H1 (cell line): Measurements from ENCODE around the gene ACSF3. TPM values are rescaled to one million over a fixed set of nuclear protein-coding genes. Genes with fewer than 3 reads are reported as not detected.

Experiments
- BRCA1 ChIP-seq: IDR thresholded peaks from 2 replicates; pipeline ENCODE4 v1.6.1; 2012; ENCODE audit warnings: low read depth, low read length, improper control_type of control experiment
- CBX5 ChIP-seq: fragments of 300-800, 300-1000 bp; sonication (generic); IDR thresholded peaks from 2 replicates; pipeline ENCODE4 v1.7.1; 2016; ENCODE audit warnings: antibody characterized with exemption, low read length, low read depth
- CEBPB ChIP-seq: IDR thresholded peaks from 2 replicates; pipeline ENCODE4 v1.6.1; 2012; ENCODE audit warnings: low read depth, low read length
- CHD7 ChIP-seq: fragments of 300-600 bp; sonication (generic); IDR thresholded peaks from 2 replicates; pipeline ENCODE4 v1.7.1; 2012; ENCODE audit warnings: low read length, moderate library complexity, mild to moderate bottlenecking, inconsistent platforms; ENCODE audit not compliant: insufficient replicate concordance
- EGR1 ChIP-seq: IDR thresholded peaks from 2 replicates; pipeline ENCODE4 v1.6.1; 2011; ENCODE audit warnings: low read depth, low read length, borderline replicate concordance
- FOSL1 ChIP-seq: IDR thresholded peaks from 2 replicates; pipeline ENCODE4 v1.6.1; 2011; ENCODE audit warnings: mild to moderate bottlenecking, low read depth, low read length, moderate library complexity; ENCODE audit not compliant: insufficient read depth
- KDM4A ChIP-seq: IDR thresholded peaks from one replicate; pipeline ENCODE4 v1.7.1; 2012; ENCODE audit warnings: low read depth, mild to moderate bottlenecking, moderate library complexity, low read length, inconsistent platforms; ENCODE audit not compliant: severe bottlenecking
- MAFK ChIP-seq: IDR thresholded peaks from 2 replicates; pipeline ENCODE4 v1.6.1; 2012; ENCODE audit warnings: low read depth, mild to moderate bottlenecking, improper control_type of control experiment, low read length
- MAX ChIP-seq: IDR thresholded peaks from 2 replicates; pipeline ENCODE4 v1.6.1; 2012; ENCODE audit warnings: inconsistent platforms
- POLR2AphosphoS5 ChIP-seq: IDR thresholded peaks from 2 replicates; pipeline ENCODE4 v1.6.1; 2011; ENCODE audit warnings: low read depth, low read length
- polyA plus RNA-seq, 7 experiments: library from polyadenylated mRNA; depleted of rRNA in 3 of 7; stranded (reverse) in 5 of 7; unstranded in 2 of 7; fragments of >200 nt in 5 of 7; fragments of 200-250 nt in 2 of 7; gene quantifications; 1 replicate in 5 of 7; 2 replicates in 1 of 7; 4 replicates in 1 of 7; pipeline versions ENCODE4 v1.2.1 to v1.2.3, GENCODE V29; 2011 to 2013; ENCODE audit warnings: missing spikeins in 2 of 7, mixed read lengths in 2 of 7
- total RNA-seq: library from RNA; stranded (reverse); fragmentation: NEBNext Ultra II Directional; extraction: Animal tissue kit (Norgen Biotek cat#: 25700); gene quantifications from 2 replicates; pipeline ENCODE4 v1.2.1, GENCODE V29; 2021

The ACSF3 gene
- total and polyA plus RNA-seq, 2 of the 8 experiments (the other 6 are each of a cell fraction or from before 2014, with no cell fraction given) = 15.6 to 22.9 TPM

GRCh38 chr16:89154390-89155183 lies 60.9 kb downstream of the ACSF3 start (continued):
- TF ChIP-seq CHD7 = no peak
- no peak for TF ChIP-seq KDM4A
- no peak for TF ChIP-seq CEBPB
- no peak for TF ChIP-seq POLR2AphosphoS5
- TF ChIP-seq CBX5 = no peak
- TF ChIP-seq BRCA1 = no peak
- TF ChIP-seq MAFK = no peak
- TF ChIP-seq FOSL1 = no peak
- no peak for TF ChIP-seq MAX
- TF ChIP-seq EGR1 = no peak
